GM18909 (cell line): Measurements from ENCODE around the gene FOXL3.

Experiments used
- ATAC-seq: cut with Tn5 transposase; IDR thresholded peaks from one replicate; pipeline ENCODE4 v1.9.1; 2021; ENCODE audit warnings: mild to moderate bottlenecking; ENCODE audit not compliant: unreplicated experiment, poor library complexity

FOXL3 gene

DNA sequence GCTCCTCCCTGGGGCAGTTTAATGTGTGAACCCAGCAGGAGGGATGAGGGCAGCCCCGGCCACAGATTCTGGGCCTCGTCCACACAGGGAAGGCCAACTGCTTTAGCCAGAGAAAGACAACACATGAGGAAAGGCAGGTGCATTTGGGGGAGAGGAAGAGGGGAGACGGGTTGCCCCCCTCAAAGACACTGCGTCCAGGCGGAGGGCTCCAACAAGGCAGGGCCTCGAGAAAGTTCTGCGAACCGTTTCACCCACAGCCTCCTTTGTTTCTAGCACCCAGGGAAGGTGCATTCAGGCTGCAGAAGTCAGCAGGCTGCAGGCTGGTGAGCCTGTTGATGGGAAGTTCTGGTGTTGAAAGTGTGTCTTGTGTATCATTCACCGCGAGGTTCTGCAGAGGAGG, 10.1 kb downstream of the FOXL3 start:
- ATAC-seq, result no peak

- no peak for ATAC-seq
These were observed 10.7 kb downstream of the FOXL3 start for GRCh38 chr7:300546-301290.

- no peak for ATAC-seq
These were observed 11.5 kb downstream of the FOXL3 start for GRCh38 chr7:301291-302053.

- ATAC-seq, result no peak
These were observed 12.4 kb downstream of the FOXL3 start for GRCh38 chr7:302054-302992.

DNA sequence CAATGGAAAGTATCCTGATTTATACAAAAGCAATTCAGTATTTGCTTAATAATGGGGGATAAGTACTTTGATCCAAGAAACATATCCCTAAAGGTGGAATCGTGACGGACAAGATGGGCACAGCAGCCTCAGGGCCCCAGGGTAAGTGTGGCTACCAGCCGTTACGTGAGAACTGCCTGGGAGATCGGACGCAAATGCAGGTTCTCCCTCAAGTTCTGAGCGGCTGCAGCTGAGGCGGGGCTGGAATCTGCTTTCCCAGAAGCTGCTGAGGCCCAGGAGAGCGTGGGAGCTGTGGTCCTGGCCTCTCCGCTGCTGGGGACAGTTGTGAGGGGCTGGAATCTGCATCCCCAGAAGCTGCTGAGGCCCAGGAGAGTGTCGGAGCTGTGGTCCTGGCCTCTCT, 13.5 kb downstream of the FOXL3 start:
- ATAC-seq, result no peak

- ATAC-seq, result no peak
These were observed 14.1 kb downstream of the FOXL3 start for GRCh38 chr7:303884-304573.

DNA sequence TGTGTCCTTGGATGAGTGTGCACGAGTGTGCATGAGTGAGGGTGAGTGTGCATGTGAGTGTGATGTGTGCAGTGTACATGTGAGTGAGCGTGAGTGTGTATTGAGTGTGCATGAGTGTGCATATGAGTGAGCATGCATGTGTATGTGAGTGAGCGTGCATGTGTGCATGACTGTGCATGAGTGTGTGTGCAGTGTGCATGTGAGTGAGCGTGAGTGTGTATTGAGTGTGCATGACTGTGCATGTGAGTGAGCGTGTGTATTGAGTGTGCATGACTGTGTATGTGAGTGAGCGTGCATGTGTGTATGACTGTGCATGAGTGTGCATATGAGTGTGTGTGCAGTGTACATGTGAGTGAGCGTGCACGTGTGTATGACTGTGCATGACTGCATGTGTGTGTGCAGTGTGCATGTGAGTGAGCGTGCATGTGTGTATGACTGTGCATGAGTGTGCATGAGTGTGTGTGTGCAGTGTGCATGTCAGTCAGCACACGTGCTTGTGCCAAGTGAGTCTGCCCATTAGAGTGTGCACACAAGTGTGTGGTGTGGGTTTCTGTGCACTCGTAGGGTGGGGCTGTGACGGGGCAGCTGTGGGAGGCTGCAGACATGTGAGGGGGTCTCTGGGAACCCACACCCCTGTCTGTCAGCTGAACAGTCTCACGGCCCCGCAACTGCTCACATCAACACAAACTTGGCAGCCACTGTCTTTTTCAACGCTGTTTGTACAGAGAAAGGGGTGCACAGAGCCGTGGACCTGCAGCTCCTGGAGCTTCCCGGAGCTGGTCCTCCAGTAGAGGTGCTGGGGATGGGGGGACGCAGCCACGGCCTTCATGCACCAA, 14.8 kb downstream of the FOXL3 start:
- no peak for ATAC-seq

DNA sequence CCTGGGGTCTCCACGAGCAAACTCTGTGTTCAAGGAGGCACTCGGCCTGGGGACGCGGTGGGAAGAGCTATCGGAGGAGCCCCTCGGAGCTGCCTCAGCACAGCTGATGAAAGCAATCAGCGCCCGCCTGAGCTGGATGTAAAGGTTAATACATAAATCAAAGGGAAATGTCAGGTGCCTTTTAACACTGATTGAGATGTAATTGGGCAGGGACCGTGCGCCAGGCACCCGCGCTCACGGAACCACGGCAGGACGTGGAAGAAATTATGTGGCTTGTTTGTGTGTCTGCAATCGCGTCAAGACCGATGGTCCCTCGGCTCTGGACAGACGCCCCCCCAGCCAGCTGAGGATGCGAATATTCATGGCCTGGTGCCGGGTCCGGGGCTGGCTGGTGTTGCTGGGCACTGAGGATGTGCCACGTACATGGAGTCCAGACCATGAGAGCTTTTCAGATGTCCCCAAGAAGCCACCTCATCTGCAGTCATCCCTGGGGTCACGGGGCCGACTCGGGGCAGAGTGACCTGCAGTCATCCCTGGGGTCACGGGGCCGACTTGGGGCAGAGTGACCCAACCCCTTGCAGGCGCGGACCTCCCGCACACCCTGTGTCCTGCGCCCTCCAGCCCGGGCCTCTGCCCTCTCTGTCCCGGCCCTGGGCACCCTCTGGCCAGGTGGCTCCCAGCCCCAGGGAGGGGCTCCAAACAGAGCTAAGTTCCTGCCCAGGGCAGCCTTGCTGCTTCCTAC, 15.6 kb downstream of the FOXL3 start:
- no peak for ATAC-seq

- ATAC-seq, result no peak
These were observed 18.0 kb downstream of the FOXL3 start for GRCh38 chr7:307970-308369.

GRCh38 chr7:309586-310228, 19.7 kb downstream of the FOXL3 start:
- no peak for ATAC-seq

DNA sequence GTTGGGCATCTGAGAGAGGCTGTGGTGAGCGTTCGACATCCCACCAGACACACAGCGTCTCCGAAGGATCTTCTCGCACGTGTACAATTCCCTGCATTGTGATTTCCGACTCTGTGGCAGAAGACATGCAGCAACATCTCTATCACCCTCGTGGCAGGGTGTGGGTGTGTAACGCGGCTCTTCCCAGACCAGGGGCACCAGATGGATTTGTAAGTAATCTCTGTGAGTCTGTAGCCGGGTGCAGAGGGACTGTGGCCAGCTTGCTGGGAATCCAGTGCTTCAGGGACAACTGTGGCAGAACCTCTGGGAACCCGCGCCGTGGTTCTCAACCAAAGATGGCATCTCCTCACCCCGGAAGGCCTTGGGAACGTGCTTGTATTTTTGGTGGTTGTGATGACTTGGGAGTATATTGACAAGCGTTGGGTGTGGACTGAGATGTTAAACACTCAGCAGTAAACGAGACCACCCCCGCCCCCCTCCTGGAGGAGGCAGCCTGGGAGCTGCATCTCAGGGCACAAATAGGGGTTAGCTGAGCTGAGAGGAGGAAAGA, 21.2 kb downstream of the FOXL3 start:
- no peak for ATAC-seq

DNA sequence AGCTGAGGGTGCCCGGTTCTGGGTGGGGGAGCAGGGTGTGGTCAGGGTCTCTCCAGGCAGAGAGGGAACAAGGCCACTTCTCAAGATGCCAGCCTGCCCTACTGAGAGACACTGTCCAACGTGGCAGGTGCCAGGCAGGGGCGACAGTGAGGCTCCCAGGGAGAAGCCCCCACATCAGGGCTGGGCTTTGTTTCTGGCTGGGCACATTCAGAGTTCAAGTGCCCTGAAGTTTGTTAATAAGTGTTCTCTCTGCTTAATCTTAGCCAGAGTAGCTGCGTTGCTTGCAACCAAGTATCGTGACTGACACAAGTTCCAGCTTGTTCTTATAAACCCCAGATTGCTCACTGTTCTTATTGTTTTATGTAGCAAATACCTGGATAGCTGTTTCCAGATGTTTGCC, 21.8 kb downstream of the FOXL3 start:
- no peak for ATAC-seq

DNA sequence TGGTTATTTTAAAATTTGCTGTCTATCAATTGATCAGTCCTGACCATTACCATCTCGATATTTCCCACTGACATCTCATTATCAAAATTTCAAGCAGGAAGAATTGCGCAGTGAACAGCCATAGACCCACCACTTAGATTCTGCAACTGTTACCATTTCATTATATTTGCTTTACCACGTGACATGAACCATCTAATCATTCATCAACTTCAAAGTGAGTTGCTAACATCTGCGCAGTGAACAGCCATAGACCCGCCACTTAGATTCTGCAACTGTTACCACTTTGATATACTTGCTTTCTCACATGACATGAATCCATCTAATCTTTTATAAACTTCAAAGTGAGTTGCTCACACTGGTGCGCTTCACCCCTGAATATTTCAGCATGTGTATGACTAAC, 22.5 kb downstream of the FOXL3 start:
- ATAC-seq, result no peak

DNA sequence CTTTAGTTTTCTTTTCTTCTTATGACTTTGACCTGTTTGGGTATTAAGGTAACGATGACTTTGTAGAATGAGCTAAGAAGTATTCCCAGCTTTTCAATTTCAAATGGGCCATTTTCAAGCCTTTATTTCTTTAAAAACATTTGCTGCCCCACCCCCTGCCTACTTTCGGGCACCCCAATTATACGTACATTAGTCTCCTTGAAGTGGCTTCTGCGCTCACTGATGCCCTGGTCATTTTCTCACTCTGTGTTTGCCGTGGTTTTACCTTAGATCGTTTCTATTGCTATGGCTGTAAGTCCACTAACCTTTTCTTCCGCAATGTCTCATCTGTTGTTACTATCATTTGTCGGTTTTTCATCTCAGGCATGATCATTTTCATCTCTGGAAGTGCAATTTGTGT, 24.9 kb downstream of the FOXL3 start:
- ATAC-seq, result no peak

DNA sequence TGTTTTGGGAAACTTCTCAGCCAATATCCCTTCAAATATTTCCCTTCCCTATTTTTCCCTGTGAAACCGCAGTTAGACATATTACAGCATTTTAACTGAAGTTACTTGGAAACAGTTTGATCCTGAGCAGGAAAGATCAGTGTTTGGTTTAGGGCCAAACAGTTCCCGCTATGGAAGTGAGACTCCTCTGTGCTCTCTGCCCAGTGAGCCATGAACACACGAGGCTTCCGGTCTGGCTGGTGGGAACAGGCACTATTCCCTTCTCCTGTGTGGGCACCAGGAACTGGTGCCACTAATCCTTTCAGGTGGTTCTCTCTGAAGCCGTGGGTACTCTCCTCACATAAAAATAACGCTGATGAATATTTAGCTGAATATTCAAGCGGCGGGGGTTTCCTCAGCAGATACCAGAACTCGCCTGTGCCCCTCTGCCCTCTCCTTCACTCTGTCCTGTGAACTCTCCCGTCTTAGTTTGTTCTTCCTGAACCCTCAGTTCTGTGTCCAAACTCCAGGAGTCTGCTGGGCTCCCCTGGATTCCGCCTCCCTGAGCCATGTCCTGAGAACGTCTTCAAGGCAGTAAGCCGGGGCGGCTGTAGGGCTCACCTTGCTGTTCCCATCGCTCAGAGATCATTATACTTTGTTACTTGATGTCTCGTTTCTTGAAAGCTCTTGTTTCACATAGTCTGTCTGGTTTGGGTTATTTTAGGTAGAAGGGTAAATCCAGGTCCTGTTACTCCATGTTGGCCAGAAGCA, 25.7 kb downstream of the FOXL3 start:
- no peak for ATAC-seq

- no peak for ATAC-seq
These were observed 27.9 kb downstream of the FOXL3 start for GRCh38 chr7:317643-318405.

DNA sequence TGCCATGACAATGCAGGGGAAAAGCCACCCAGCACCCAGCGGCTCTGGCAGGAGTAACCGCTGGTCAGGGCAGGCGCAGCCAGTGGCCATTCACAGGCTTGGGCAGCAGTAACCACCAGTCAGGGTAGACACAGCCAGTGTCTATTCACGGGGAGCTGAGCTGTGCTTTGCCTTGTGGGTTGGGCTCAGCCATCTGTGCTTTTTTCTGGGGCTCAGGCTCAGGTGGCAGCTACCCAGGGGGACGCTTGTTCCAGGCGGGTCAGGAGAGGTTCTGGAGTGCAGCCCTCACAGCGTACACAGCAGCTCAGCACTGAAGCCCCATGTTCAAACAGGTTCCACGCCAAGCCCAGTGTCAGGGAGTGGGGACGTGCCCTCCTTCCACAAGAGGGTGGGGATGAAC, 28.5 kb downstream of the FOXL3 start:
- no peak for ATAC-seq
